Type B pancreatic cell (in vitro differentiated cells): ENCODE measurements around the gene FTCD. TPM values are rescaled to one million over a fixed set of nuclear protein-coding genes. Genes with fewer than 3 reads are reported as not detected.

ENCODE experiments used
- DNase-seq: peaks from one replicate; pipeline ENCODE4 v3.0.0; 2021; ENCODE audit warnings: mixed read lengths; ENCODE audit not compliant: unreplicated experiment; ENCODE audit errors: extremely low spot score
- H3K27ac Mint-ChIP-seq: 2 replicates; pipeline ENCODE4 v1.8.0; 2021; ENCODE audit warnings: mild to moderate bottlenecking, mixed read lengths
- H3K27me3 Mint-ChIP-seq: 2 replicates; pipeline ENCODE4 v1.8.0; 2021; ENCODE audit warnings: mixed read lengths
- H3K36me3 Mint-ChIP-seq: 2 replicates; pipeline ENCODE4 v1.8.0; 2021; ENCODE audit warnings: mixed read lengths
- H3K4me1 Mint-ChIP-seq: one replicate; pipeline ENCODE4 v1.8.0; 2021; ENCODE audit warnings: mixed read lengths; ENCODE audit not compliant: unreplicated experiment
- H3K4me3 Mint-ChIP-seq: 2 replicates; pipeline ENCODE4 v1.8.0; 2021; ENCODE audit warnings: mild to moderate bottlenecking, mixed read lengths
- H3K9me3 Mint-ChIP-seq: 2 replicates; pipeline ENCODE4 v1.8.0; 2021; ENCODE audit warnings: mixed read lengths
- CTCF ChIP-seq: fragments of 200-600 bp; sonication (generic); conservative IDR thresholded peaks from 2 replicates; pipeline ENCODE4 v1.5.0; 2021; ENCODE audit warnings: antibody characterized with exemption, mild to moderate bottlenecking
- total RNA-seq: library from RNA; stranded (reverse); gene quantifications from 2 replicates; pipeline ENCODE4 v1.2.1, GENCODE V29; 2021; ENCODE audit warnings: low replicate concordance

Gene FTCD
- total RNA-seq, 1 donor from 2014 or later = 26.9 TPM

- peak; percentile 59 for DNase-seq
- Mint-ChIP-seq H3K27ac (no peak overlapping the region), H3K4me3 (no peak overlapping the region), H3K9me3 (no peaks in the 10 kb centered on the region), H3K27me3 (no peaks in the 10 kb centered on the region), H3K36me3 (peaks cover 5% of the 10 kb centered on the region), H3K4me1 (peaks cover 17% of the 10 kb centered on the region)
- no peak for TF ChIP-seq CTCF
Measured at GRCh38 chr21:46191686-46192575, 36.6 kb upstream of the FTCD start.

DNA sequence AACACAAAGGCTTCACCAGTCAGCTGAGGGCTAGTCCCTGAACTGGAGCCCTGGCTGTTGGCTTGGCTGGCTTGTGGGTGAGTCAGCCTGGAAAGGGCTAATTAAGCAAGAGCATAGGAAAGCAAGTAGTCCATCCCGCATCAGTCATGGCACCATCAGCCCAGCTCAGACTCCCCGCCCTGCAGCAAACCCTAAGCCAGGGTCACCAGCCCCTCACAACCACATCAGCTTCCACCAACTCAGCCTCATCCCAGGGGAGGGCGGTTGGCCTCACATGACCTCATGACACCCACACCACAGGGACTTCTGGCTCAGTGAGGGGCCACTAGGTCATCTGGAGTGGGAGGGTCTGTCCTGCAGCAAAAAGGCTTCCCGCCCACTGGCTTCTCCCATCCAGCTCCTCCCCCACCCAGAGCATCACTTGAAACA, 35.9 kb upstream of the FTCD start:
- DNase-seq = no peak
- Mint-ChIP-seq H3K27me3 (no peaks in the 10 kb centered on the region), H3K4me3 (no peak overlapping the region), H3K9me3 (no peaks in the 10 kb centered on the region), H3K4me1 (peaks cover 17% of the 10 kb centered on the region), H3K27ac (no peak overlapping the region), H3K36me3 (peaks cover 5% of the 10 kb centered on the region)
- no peak for TF ChIP-seq CTCF

DNA sequence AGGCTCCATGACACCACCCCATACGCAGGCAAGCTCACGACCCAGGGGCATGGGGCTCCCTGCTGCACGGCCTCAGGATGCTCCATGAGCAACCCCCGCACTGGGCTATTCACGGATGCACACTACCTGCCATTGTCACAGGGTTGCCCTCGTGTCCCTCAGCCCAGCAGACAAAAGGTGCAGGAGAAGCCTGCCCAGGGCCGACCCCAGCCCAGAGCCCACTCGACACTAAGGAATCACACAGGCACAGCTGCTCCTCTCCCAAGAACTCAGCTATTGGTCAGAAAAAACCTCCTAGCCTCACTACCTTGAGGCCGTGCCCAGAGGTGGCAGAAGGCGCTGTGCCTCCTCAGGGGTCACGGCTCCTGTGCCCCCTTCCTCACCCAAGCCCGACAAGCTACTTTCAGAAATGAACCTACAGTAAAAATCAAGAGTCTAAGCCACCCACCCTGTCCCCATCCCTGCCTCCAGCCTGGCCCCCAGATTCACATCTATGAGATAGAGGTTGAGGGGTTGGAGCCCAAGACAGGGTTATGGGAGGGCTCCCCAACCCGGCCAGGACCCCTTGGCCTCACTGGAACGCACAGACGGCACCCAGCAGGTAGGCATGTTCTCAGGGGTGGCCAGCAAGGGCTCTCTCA, 35.2 kb upstream of the FTCD start:
- H3K27ac Mint-ChIP-seq = no peak overlapping the region
- H3K4me3 Mint-ChIP-seq = no peak overlapping the region

DNA sequence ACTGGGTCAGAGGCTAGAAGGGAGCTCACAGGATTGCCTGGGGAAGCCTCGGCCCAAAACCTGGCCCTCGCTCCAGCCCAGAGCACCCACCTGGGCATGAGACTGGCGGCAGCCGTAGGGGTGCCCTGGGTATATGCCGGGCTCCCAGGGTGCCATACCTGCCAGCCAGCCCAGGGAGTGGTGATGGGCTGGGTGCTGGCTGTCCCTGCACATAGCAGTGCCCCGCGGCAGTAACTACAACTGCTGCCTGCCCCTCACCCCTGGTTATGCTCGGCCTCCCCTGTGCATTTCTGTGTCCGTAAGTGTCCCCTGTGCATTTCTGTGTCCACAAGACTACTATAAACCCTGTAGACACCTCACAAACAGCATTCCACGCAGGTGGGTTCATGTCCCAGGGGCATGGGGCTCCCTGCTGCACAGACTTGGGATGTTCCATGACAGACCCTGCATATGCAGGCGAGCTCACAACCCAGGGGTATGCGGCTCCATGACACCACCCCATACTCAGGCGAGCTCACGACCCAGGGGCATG, 34.6 kb upstream of the FTCD start:
- TF ChIP-seq CTCF = no peak
- Mint-ChIP-seq H3K36me3 (peaks cover 5% of the 10 kb centered on the region), H3K27ac (no peak overlapping the region)

More for the DNA sequence above, 35.2 kb upstream of the FTCD start:
- H3K36me3 Mint-ChIP-seq = peaks cover 5% of the 10 kb centered on the region
- DNase-seq = no peak
- peaks cover 17% of the 10 kb centered on the region for H3K4me1 Mint-ChIP-seq
- no peaks in the 10 kb centered on the region for H3K27me3 Mint-ChIP-seq
- no peak for TF ChIP-seq CTCF
- no peaks in the 10 kb centered on the region for H3K9me3 Mint-ChIP-seq

GRCh38 chr21:46189213-46189958, 34.0 kb upstream of the FTCD start:
- no peak for DNase-seq
- Mint-ChIP-seq H3K4me1 (peaks cover 21% of the 10 kb centered on the region), H3K4me3 (peak overlapping the region; percentile 46)

More for the DNA sequence above, 34.6 kb upstream of the FTCD start:
- DNase-seq = no peak
- H3K27me3 Mint-ChIP-seq = no peaks in the 10 kb centered on the region
- H3K9me3 Mint-ChIP-seq = no peaks in the 10 kb centered on the region
- H3K4me3 Mint-ChIP-seq = no peak overlapping the region
- peaks cover 21% of the 10 kb centered on the region for H3K4me1 Mint-ChIP-seq

More at GRCh38 chr21:46189213-46189958, 34.0 kb upstream of the FTCD start:
- Mint-ChIP-seq H3K27ac (peak overlapping the region; percentile 88), H3K27me3 (no peaks in the 10 kb centered on the region), H3K9me3 (no peaks in the 10 kb centered on the region), H3K36me3 (peaks cover 5% of the 10 kb centered on the region)
- no peak for TF ChIP-seq CTCF
